Activated T-helper 1 cell treated with anti-CD3 and anti-CD28 coated beads, Interleukin-12 subunit alpha, Interleukin-12 subunit beta, Interleukin-2, Interleukin-4 antibody, amounts not matched to agents 30 ng/mL and 10 ng/mL and 1 ng/mL, durations not matched to agents 14 hours and 24 hours and 36 hours (primary cell): Measurements from ENCODE around the gene PPP1R26. TPM values are rescaled to one million over a fixed set of nuclear protein-coding genes. Genes with fewer than 3 reads are reported as not detected.

Experiments
- DNase-seq: peaks from one replicate; pipeline ENCODE4 v3.0.0; 2021; ENCODE audit warnings: low spot score
- H3K27ac Mint-ChIP-seq: one replicate; pipeline ENCODE4 v1.8.0; 2021; ENCODE audit warnings: mild to moderate bottlenecking, mixed read lengths
- H3K27me3 Mint-ChIP-seq: one replicate; pipeline ENCODE4 v1.8.0; 2022; ENCODE audit warnings: mild to moderate bottlenecking, moderate library complexity, mixed read lengths; ENCODE audit not compliant: insufficient read depth
- H3K36me3 Mint-ChIP-seq: one replicate; pipeline ENCODE4 v1.8.0; 2021; ENCODE audit warnings: low read depth, mixed read lengths
- H3K4me1 Mint-ChIP-seq: one replicate; pipeline ENCODE4 v1.8.0; 2021; ENCODE audit warnings: low read depth, mixed read lengths
- H3K4me3 Mint-ChIP-seq: one replicate; pipeline ENCODE4 v1.8.0; 2021; ENCODE audit warnings: mild to moderate bottlenecking, moderate library complexity, mixed read lengths
- H3K9me3 Mint-ChIP-seq: one replicate; pipeline ENCODE4 v1.8.0; 2021; ENCODE audit warnings: mixed read lengths
- intact Hi-C: fragments of 100-400 bp; cut with micrococcal nuclease; formaldehyde crosslinking; loops from one replicate; pipeline ENCODE4 v1.15.1; 2024
- total RNA-seq: library from RNA; stranded (reverse); gene quantifications from 2 replicates; pipeline ENCODE4 v1.2.3, GENCODE V29; 2022

PPP1R26 gene
- total RNA-seq, 1 donor from 2014 or later: 0.86 TPM

GRCh38 chr9:135485832-135486231, 6.2 kb downstream of the PPP1R26 start:
- Mint-ChIP-seq H3K4me3 (no peak overlapping the region), H3K4me1 (no peaks in the 10 kb centered on the region), H3K9me3 (no peaks in the 10 kb centered on the region), H3K36me3 (no peaks in the 10 kb centered on the region), H3K27ac (no peak overlapping the region), H3K27me3 (peaks cover 14% of the 10 kb centered on the region)
- intact Hi-C loops: no loop called here
- no peak for DNase-seq

- Mint-ChIP-seq H3K27me3 (peaks cover 13% of the 10 kb centered on the region), H3K4me3 (no peak overlapping the region), H3K4me1 (no peaks in the 10 kb centered on the region), H3K36me3 (no peaks in the 10 kb centered on the region), H3K9me3 (no peaks in the 10 kb centered on the region), H3K27ac (no peak overlapping the region)
- intact Hi-C loops: no loop called here
- DNase-seq: no peak
These were observed 6.9 kb downstream of the PPP1R26 start for GRCh38 chr9:135486267-135487065.

GRCh38 chr9:135487281-135488012, 7.9 kb downstream of the PPP1R26 start:
- peaks cover 5% of the 10 kb centered on the region for H3K27me3 Mint-ChIP-seq
- no peaks in the 10 kb centered on the region for H3K9me3 Mint-ChIP-seq
- H3K4me3 Mint-ChIP-seq: no peak overlapping the region
- no peaks in the 10 kb centered on the region for H3K4me1 Mint-ChIP-seq
- H3K27ac Mint-ChIP-seq: no peak overlapping the region
- no peak for DNase-seq
- H3K36me3 Mint-ChIP-seq: no peaks in the 10 kb centered on the region
- intact Hi-C loops: no loop called here

GRCh38 chr9:135488013-135488330, 8.4 kb downstream of the PPP1R26 start:
- H3K36me3 Mint-ChIP-seq: no peaks in the 10 kb centered on the region
- H3K9me3 Mint-ChIP-seq: no peaks in the 10 kb centered on the region
- peaks cover 2% of the 10 kb centered on the region for H3K27me3 Mint-ChIP-seq
- H3K27ac Mint-ChIP-seq: no peak overlapping the region
- DNase-seq: no peak
- intact Hi-C loops: no loop called here
- H3K4me1 Mint-ChIP-seq: no peaks in the 10 kb centered on the region
- no peak overlapping the region for H3K4me3 Mint-ChIP-seq

- intact Hi-C loops: no loop called here
- Mint-ChIP-seq H3K27me3 (peaks cover 2% of the 10 kb centered on the region), H3K27ac (no peak overlapping the region), H3K36me3 (no peaks in the 10 kb centered on the region), H3K4me3 (no peak overlapping the region), H3K4me1 (no peaks in the 10 kb centered on the region), H3K9me3 (no peaks in the 10 kb centered on the region)
- no peak for DNase-seq
These were observed 8.9 kb downstream of the PPP1R26 start for GRCh38 chr9:135488527-135488926.

GRCh38 chr9:135489188-135489906, 9.8 kb downstream of the PPP1R26 start:
- Mint-ChIP-seq H3K36me3 (no peaks in the 10 kb centered on the region), H3K27me3 (peaks cover 2% of the 10 kb centered on the region), H3K27ac (no peak overlapping the region), H3K4me3 (no peak overlapping the region), H3K4me1 (no peaks in the 10 kb centered on the region), H3K9me3 (no peaks in the 10 kb centered on the region)
- intact Hi-C loops: no loop called here
- no peak for DNase-seq

GRCh38 chr9:135490166-135490870, 10.7 kb downstream of the PPP1R26 start:
- H3K9me3 Mint-ChIP-seq: no peaks in the 10 kb centered on the region

GRCh38 chr9:135490980-135491464, 11.4 kb downstream of the PPP1R26 start:
- intact Hi-C loops: no loop called here
- H3K4me3 Mint-ChIP-seq: no peak overlapping the region
- H3K36me3 Mint-ChIP-seq: no peaks in the 10 kb centered on the region
- peaks cover 4% of the 10 kb centered on the region for H3K27me3 Mint-ChIP-seq
- DNase-seq: no peak
- no peaks in the 10 kb centered on the region for H3K9me3 Mint-ChIP-seq
- H3K4me1 Mint-ChIP-seq: no peaks in the 10 kb centered on the region
- no peak overlapping the region for H3K27ac Mint-ChIP-seq

More at GRCh38 chr9:135490166-135490870, 10.7 kb downstream of the PPP1R26 start:
- Mint-ChIP-seq H3K4me3 (no peak overlapping the region), H3K4me1 (no peaks in the 10 kb centered on the region), H3K36me3 (no peaks in the 10 kb centered on the region), H3K27me3 (peaks cover 4% of the 10 kb centered on the region), H3K27ac (no peak overlapping the region)
- no peak for DNase-seq
- intact Hi-C loops: no loop called here

- no peak overlapping the region for H3K4me3 Mint-ChIP-seq
- intact Hi-C loops: no loop called here
- no peak for DNase-seq
These were observed 12.2 kb downstream of the PPP1R26 start for GRCh38 chr9:135491764-135492163.

GRCh38 chr9:135492886-135493669, 13.5 kb downstream of the PPP1R26 start:
- DNase-seq: no peak
- intact Hi-C loops: no loop called here
- no peaks in the 10 kb centered on the region for H3K4me1 Mint-ChIP-seq
- no peaks in the 10 kb centered on the region for H3K9me3 Mint-ChIP-seq
- no peak overlapping the region for H3K27ac Mint-ChIP-seq
- peaks cover 7% of the 10 kb centered on the region for H3K27me3 Mint-ChIP-seq
- no peak overlapping the region for H3K4me3 Mint-ChIP-seq
- H3K36me3 Mint-ChIP-seq: no peaks in the 10 kb centered on the region

More at GRCh38 chr9:135491764-135492163, 12.2 kb downstream of the PPP1R26 start:
- Mint-ChIP-seq H3K36me3 (no peaks in the 10 kb centered on the region), H3K4me1 (no peaks in the 10 kb centered on the region), H3K27ac (no peak overlapping the region), H3K27me3 (peaks cover 5% of the 10 kb centered on the region), H3K9me3 (no peaks in the 10 kb centered on the region)

- no peak for DNase-seq
- no peak overlapping the region for H3K4me3 Mint-ChIP-seq
- H3K4me1 Mint-ChIP-seq: peaks cover 5% of the 10 kb centered on the region
- intact Hi-C loops: no loop called here
- no peak overlapping the region for H3K27ac Mint-ChIP-seq
- peaks cover 11% of the 10 kb centered on the region for H3K27me3 Mint-ChIP-seq
- H3K36me3 Mint-ChIP-seq: no peaks in the 10 kb centered on the region
- no peaks in the 10 kb centered on the region for H3K9me3 Mint-ChIP-seq
These were observed 15.4 kb downstream of the PPP1R26 start for GRCh38 chr9:135494791-135495559.
